ENCODE data around the gene LUZP1.

Gene LUZP1

DNA sequence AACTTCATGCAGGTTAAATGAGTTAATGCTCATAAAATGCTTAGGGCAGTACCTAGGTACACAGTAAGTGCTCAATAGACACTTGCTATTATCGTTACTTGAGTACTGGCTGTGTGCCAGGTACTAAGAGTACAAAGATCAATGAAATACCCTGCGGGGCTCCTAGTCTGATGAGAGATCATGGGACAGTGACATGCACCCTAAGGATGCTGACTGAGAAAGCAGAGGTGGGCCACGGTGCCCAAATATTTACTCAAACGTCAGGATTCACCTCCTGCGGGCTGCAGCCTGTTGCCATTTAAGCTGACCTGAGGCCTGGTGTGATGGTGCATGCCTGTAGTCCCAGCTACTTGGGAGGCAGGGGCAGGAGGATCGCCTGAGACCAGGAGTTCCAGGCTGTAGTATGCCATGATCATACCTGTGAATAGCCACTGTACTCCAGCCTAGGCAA, 19.8 kb upstream of the LUZP1 start:
- DNase-seq (ENCODE audit: low read depth) = no peak

DNA sequence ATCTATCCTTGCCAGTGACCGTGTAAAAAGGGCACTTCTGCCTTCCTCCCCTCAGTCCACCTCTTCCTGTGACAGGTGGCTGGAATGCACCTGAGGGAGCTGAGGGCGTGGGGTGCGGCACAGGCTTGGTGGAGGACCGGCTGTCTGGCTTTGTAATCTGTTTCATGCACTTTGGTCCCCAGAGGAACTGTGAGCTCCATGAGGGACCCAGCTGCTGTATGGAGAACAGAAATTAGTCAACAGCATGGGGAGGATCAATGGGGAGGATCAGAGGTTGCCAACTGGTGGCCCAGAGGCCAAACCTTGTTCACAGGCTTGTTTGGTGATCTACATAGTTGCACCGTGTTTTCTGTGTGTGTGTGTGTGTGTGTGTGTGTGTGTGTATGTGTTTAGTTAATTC, 19.0 kb upstream of the LUZP1 start:
- DNase-seq (ENCODE audit: low read depth) = no peak

DNA sequence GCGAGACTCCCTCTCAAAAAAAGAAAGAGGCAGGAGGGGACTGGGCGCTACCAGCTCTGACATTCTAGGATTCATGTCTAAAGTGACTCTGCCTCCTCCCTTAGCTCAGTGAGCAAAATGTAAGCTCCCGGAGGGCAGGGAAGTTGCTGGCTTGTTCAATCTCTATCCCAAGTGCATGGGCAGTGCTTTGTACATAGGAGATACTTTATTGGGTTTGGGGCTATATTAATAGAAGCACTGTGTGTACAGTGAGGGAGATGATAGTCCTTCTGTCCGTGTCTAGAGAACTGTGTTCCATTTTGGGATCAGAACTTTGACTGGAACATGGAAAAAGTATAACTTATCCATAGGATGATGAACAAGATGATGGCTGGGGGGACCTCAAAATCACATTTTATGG, 16.7 kb upstream of the LUZP1 start:
- no peak for DNase-seq (ENCODE audit: low read depth)

DNA sequence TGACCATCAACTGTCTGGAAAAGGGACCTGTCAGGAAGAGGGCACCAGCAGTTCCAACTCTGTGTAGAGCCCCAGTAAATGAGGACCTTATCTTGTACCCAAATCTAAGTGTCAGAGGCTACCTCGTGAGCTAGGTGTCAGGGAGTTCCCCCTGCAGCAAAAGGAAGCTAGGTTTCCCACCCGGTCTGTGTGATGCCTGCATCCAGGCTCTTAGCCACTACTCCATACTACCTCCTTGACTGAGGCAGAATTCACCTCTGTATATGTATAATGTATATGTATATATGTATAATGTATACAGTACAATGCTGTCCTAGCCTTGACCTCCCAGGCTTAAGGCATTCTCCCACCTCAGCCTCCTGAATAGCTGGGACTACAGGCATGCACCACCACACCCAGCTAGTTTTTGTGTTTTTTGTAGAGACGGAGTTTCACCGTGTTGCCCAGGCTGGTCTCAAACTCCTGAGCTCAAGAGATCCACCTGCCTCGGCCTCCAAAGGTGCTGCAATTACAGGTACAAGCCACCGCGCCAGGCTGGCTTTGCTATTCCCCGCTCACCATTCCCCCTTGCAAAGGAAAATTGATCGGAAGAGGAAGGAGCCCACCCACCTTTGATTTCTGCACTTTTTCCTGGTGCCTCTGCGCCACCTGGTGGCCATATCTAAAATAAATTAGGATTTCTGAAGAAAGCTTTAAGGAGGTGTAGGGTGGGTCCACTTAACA, 15.7 kb upstream of the LUZP1 start:
- DNase-seq (ENCODE audit: low read depth) = no peak

DNA sequence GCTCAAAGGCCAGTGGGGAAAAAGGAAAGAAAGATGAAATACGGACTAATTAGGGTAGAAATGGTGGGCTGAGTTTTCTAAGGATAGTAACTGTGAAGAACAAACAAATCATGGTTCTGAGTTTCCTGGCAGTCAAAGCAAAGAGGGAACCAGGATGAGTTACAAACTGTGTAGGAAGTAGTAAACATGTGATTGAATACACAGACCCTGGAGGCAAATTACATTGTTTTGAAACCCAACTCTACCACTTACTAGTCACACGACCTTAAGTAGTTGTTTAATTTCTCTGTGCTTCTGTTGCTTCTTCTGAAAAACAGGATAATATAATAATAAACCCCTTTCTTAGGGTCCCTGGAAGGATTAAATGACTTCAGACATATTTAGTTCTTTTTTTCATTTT, 11.2 kb upstream of the LUZP1 start:
- no peak for DNase-seq (ENCODE audit: low read depth)

DNA sequence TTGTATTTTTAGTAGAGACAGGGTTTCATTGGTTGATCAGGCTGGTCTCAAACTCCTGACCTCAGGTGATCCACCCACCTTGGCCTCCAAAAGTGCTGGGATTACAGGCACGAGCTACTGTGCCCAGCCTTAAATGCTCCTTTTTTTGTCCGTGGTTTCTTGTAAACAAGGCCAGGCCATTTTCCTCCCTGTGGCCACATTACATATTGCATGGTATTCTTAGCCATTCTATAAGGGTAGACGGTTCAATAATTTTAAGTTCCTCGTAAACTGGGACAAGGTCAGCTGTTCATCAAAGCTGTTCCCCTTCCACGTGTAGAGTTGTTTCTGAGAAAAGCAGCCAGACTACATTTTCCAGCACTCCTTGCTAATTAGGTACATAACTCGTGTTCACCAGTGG, 10.3 kb upstream of the LUZP1 start:
- DNase-seq (ENCODE audit: low read depth) = no peak

DNA sequence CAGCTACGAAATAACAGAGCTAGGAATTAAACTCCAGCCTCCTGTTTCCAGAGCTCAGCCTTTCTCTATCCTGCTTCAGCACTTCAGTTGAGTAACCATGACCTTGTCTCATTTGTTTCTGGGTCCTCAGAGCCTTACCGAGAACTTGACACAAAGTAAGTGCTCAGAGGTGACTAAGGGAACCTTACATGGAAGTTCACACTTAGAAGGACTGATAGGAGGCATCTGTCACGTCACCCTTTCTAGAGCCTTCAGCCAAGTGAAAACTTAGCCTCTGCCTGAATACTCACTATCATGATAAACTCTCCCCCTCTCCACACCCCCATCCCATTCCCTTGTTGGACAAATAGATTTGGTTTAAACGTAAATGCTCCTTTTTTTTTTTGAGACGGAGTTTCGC, 9.8 kb upstream of the LUZP1 start:
- DNase-seq (ENCODE audit: low read depth) = no peak

DNA sequence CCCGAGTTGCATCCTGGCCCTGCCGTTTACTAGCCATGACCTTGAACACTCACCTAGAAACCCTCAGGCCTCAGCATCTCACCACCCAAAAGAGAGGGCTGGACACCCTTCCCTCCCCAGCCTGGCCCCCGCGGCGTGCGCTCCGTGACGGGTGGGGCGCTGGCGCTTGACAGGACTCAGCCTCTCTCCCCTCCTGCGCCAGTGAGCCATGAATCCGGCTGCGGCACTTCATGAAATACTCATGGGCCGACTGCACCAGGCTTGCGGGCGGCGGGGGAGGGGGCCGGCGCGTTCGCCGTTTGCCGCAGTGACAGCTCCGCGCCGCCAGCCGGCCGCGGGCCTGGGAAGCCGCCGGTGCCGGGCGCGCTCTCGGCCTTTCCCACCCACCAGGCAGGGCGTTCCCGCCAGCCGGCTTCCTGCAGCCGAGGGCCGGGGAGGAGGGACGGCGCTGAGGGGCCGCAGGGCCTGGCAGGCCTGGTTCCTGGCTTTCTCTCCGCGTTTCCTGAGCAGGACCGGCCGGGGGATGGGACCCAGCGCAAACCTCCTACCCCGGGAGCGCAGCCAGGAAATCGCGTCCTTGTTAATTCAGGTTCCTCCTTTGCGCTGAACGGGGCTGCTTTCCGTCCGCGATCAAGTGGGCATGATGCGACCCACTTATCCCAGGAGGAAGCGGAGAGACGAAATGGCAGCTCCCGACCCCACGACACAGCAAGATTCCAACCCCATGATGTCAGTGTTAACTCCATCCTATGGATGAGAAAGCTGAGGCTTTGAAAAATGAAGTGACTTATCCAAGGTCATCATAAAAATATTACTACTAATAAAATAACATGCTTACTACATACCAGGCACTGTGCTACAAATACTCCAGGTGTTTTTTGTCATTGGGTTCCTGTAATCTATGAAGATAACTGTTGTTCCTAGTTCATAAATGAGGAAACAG, 9.1 kb upstream of the LUZP1 start:
- peak; percentile 31 for DNase-seq (ENCODE audit: low read depth)

DNA sequence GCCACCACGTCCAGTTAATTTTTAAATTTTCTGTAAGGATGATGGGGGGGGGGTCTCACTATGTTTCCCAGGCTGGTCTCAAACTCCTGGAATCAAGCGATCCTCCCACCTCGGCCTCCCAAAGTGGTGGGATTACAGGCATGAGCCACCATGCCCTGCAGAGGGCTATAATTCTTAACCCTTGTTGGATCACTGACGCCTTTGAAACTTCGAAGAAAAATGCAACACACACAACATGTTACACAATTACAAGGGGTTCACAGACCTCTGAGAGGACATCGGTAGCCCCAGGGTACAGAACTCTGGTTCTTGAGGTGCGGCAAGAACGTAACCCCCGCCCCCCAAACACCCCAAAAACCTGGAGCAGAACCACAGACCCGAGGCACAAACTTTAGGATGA, 8.4 kb upstream of the LUZP1 start:
- no peak for DNase-seq (ENCODE audit: low read depth)

DNA sequence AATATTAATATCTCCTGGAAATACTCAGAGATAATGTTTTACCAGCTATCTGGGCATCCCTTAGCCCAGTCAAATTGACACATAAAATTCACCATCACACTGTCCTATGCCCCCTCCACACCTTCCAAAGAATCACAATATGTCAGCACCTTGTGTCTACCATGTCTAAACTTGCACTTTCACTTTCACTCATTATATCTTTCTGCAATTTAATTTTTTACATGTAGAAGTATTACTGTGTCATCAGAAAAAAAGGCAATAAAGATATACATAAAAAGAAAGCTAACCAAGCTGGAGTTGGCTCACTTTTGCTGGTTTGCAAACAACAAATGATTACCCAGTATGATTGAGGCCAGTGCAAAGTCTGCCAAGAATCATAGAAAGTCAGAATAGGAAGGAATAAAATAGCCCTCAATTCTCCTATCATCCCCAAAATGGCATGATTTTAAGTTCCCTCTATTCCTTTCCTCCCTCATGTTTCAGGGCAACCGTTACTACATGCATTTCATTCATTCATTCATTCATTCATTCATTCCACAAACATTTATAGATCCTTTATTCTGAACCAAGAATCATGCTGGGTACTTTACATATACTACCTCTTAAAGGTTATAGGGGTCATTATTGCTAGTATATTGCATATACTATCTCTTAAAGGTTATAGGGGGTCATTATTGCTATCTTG, 5.9 kb upstream of the LUZP1 start:
- no peak for DNase-seq (ENCODE audit: low read depth)

DNA sequence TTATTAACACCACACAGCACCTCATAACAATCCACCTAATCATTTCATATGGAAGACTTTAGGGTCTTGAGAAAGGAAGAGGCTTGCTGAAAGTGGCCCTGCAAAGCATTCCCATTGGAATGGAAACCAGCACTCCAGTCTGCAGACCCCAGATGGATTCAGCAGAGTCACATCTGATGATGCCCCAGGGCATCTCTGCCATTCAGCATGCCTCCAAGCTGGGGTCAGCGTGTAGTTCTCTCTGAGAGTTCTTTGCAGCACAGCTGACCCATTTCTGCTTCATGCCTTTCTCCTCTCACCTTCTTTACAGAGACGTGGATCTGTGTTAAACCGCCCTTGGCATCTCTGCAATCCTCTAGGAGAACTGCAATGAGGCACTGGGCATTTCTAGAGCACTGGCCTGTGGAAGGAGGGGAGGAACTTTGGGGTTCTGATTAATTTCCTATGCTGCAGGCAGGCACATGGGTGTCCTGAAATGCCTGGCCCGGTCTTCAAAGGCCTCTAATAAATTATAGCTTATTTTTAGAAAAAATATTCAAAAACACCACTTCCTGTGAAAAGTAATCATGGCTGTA, 2.6 kb upstream of the LUZP1 start:
- DNase-seq (ENCODE audit: low read depth) = no peak

DNA sequence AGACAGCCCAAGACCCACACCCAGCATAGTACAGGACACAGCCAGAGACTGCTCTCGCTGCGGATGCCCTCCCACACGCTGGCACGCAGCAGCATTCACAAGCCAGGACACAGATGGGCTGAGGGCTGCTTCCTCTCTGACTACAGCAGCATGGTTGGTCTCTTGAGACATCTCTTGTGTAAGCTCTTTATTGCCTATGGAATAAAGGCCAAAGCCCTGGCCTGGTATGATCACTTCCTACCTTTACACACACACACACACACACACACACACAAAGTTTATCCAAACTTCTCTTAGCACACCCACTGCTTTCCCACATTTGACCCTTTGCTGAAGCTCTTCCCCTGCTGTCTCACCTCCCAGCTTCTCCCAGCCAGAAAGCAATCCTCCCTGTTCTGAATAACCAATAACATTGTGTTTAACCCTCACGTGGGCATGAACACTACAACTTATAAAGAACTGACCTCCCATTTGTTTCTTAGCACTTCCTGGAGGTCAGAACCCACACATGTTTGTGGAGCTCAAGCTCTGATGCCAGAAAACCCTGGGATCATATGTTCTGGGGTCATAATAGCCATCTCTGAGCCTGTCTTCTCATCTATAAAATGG, 1.2 kb upstream of the LUZP1 start:
- DNase-seq (ENCODE audit: low read depth) = peak; percentile 88

DNA sequence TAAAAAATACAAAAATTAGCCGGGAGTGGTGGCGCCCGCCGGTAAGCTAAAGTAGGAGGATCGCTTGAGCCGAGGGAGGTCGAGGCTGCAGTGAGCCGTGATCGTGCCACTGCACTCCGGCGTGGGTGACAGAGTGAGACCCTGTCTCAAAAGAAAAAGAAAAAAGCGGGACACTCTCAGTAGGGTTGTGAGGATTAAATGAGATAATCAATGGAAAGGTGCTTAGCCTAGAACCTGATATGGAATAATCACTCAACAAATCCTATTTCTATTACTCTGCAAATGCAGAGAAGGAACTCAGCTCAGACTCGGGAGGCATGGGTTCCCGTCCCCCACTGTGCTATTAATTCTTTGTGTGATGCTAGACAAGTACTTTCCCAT, 529 bp upstream of the LUZP1 start:
- no peak for DNase-seq (ENCODE audit: low read depth)

DNA sequence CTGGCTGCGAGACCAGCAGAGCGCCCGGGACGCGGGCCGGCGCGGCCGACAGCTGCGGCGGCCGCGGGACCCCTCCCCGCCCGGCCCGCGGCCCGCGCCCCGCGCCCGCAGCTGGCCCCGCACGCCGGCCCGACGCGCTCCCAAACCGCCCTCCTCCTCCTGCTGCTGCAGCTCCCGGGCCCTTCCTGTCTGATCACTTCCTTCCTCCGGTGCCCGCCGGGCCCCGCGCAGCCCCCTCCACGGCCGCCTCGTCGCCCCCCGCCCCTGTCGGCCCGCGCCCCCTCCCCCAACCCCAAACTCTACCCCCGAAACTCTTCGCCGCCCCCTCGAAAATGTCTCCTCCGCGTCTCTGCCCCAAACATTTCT, 594 bp downstream of the LUZP1 start:
- DNase-seq (ENCODE audit: low read depth) = no peak

DNA sequence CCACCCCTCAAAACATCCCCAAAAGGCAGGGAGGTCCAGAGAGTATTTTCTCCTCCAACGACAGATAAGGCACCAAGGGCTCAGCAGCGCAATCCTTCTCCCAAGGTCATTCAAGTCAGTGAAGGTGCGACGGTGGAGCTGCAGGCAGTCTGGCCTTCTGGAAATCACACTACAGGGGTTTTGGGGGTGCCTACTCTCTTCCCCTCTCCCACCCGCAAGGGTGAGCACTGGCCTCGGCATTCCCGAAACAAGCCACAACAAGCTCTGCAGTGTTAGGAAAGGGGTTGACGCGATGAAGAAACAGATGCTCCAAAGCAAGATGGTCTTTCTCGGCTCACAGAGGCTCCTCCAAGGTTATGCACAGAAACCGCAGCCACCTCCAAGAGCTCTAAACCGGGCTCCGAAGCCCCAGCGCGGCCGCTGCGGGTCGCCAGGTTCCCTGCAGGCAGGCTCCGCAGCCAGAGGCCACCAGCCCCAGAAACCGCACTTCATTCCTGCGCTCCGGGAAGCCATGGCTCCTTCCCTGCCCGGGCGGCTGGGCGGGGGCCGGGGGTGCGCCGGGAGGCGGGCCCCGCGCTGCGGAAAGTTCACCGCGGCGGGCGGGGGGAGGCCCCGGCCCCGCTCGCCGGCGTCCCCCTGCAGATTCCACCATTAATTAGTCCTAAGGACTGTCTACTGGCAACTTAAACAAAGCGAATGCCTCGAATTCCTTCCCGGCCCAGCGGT, 1.1 kb downstream of the LUZP1 start:
- no peak for DNase-seq (ENCODE audit: low read depth)

DNA sequence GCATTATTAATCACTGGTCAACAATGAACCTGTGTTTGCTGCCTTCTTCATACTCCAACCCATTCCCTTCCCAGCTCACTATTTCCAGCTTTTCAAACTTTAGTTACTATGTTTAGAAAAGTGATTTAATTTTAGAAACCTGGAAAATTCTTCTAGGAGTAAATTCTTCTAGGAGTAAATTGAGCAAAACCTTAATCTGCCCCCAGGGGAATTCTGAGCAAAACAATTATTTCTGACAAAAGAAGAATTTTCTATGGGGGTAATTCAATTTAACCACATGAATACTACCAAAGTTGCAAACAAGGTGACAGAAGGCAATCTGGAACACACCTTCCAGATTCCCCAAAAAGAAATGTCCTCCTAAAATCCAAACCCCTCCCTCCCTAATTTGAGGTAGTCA, 1.8 kb downstream of the LUZP1 start:
- no peak for DNase-seq (ENCODE audit: low read depth)

DNA sequence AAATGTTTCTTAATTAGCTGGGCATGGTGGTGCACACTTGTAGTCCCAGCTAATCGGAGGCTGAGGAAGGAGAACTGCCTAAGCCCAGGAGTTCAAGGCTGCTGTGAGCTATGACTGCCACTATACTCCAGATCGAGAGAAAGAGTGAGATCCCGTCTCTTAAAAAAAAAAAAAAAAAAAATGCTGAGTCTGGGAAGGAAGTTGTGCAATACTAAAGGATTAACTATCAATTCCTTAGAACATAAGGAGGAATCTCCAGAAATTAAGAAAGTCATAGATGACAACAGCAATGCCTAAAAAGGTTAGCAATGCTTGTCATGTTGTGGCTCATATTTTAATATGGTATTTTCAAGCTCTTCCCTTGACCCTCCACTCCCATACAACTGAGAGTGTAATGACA, 5.3 kb downstream of the LUZP1 start:
- no peak for DNase-seq (ENCODE audit: low read depth)

DNA sequence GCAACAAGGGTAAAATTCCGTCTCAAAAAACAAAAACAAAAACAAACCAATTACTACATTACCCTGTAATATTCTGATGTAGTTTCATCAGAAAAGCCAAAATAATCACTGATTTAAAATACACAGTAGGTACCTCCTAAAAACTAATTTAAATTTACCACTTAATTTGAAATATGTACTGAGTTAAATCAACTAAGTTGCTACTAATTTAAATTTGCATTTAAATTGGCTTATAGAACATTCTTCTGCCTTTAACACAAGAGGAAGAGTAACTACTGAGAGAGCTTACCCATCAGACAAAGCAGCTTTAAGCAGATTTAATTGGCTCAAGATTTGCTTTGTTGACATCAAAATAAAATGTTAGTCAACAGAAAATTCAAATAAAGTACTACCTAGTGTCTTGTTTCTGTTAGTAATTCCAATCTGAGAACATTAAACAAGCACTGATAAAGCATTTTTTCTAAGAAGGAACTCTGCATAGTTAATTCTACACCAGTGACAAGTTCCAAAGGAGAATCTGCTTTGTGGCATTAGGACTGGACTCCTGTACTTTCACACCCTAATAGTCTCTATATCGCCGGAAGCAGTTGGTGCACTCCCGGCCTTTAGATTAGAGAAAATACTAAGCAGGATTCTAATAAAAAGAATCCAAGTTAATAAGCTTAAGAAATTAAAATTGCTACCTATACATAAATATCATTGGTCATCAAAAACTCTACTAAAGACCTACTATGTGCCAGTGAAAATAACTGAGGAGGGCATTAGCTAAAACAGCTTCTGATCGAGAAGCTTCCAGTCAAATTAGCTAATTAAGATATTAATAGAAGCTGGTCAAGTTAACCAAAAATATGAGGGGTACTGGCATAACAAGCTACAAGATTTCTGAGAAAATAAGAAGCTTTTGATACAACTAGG, 8.4 kb downstream of the LUZP1 start:
- no peak for DNase-seq (ENCODE audit: low read depth)

DNA sequence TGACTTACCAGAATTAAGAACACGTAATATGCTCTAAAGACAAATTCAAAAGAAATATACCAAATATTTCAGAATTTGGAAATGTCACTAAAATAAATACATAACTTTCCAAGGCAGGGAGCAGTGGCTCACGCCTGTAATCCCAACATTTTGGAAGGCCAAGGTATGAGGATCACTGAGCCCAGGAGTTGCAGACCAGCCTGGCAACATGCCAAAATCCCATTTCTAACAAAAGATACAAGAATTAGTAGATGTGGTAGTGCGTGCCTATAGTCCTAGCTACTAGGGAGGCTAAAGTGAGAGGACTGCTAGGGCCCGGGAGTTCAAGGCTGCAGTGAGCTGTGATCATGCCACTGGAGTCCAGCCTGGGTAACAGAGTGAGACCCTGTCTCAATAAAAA, 11.7 kb downstream of the LUZP1 start:
- no peak for DNase-seq (ENCODE audit: low read depth)

DNA sequence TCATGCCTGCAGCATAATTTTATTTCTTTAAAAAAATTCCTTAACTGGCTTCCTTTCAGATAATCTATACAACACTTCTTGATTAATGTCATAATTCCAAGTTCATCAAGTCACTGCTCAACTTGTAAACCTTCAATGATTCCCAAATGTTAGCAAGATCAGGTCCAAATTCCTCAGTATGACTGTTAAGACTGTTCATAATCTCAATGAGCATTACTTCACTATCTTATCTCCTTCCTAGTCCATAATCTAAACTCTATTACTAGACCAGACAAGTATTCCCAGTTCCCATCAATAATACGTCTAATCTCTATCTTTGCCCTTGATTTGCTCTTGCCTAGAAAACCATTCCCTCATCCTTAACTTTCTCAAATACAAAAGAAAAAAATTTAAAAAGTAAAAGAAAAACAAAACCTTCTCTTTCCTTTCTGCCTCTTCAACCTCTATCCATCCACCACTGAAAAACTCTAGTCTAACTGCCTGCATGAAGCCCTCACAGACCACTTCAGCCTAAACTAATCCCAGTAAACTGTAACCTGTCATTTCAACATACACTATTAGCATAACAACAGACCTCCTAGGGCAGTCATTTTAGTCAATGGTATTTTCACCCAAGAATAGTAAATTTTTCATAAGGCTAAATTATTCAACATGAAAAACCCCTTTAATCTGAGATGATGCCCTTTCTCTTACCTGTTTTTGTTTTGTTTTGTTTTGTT, 15.5 kb downstream of the LUZP1 start:
- no peak for DNase-seq (ENCODE audit: low read depth)
